ENCODE data around the gene CKS2.

DNA sequence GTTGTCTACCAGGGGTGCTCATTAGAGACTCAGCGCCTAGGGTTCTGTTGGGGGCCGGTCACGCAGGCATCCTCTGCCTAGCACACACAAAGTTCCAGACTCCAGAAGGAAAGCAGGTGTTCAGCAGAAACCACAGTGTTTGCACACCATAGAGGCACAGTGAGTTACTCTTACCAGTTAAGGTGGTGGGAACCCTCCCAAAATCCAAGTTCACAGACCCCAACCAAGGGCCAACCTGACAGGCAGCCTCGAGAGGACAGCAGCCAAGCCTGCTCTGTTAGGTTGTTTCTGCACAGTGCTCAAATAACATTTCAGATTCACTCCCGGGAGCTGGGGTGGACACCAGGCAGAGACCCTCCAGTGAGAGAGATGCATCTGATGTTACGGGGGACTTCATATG, 43.5 kb downstream of the CKS2 start:
- TF ChIP-seq, protein P1, sequence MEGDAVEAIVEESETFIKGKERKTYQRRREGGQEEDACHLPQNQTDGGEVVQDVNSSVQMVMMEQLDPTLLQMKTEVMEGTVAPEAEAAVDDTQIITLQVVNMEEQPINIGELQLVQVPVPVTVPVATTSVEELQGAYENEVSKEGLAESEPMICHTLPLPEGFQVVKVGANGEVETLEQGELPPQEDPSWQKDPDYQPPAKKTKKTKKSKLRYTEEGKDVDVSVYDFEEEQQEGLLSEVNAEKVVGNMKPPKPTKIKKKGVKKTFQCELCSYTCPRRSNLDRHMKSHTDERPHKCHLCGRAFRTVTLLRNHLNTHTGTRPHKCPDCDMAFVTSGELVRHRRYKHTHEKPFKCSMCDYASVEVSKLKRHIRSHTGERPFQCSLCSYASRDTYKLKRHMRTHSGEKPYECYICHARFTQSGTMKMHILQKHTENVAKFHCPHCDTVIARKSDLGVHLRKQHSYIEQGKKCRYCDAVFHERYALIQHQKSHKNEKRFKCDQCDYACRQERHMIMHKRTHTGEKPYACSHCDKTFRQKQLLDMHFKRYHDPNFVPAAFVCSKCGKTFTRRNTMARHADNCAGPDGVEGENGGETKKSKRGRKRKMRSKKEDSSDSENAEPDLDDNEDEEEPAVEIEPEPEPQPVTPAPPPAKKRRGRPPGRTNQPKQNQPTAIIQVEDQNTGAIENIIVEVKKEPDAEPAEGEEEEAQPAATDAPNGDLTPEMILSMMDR (IDR thresholded peaks at IDR 0.05), result no peak
- TF ChIP-seq POLR2A (IDR thresholded peaks at IDR 0.05), result no peak

Measured in vagina (tissue), 2 donors.